ENCODE data around the gene NIPAL3. TPM values are rescaled to one million over a fixed set of nuclear protein-coding genes. Genes with fewer than 3 reads are reported as not detected.
"Not testable (repeated sequence)": the region's sequence is repeated elsewhere in the genome, so short reads cannot be mapped to it uniquely, and the experiment has no call there.

Gene NIPAL3
- total RNA-seq, 1 donor from 2014 or later: 45.0 TPM

GRCh38 chr1:24438423-24438901, 22.9 kb downstream of the NIPAL3 start:
- TF ChIP-seq CTCF (IDR thresholded peaks at IDR 0.05; ENCODE audit: insufficient read depth, low read length, poor library complexity, severe bottlenecking): no peak

GRCh38 chr1:24440436-24440835, 24.8 kb downstream of the NIPAL3 start:
- H3K36me3 ChIP-seq (ENCODE audit: control insufficient read depth, insufficient read depth, low read length): no peaks in the 10 kb centered on the region
- H3K4me3 ChIP-seq (ENCODE audit: low read depth, low read length): no peak overlapping the region
- H3K27me3 ChIP-seq (ENCODE audit: control insufficient read depth, insufficient read depth, low read length): no peaks in the 10 kb centered on the region
- TF ChIP-seq CTCF (IDR thresholded peaks at IDR 0.05; ENCODE audit: insufficient read depth, low read length, poor library complexity, severe bottlenecking): no peak
- DNase-seq (ENCODE audit: low read depth): no peak

More at GRCh38 chr1:24438423-24438901, 22.9 kb downstream of the NIPAL3 start:
- Histone ChIP-seq H3K27me3 (ENCODE audit: control insufficient read depth, insufficient read depth, low read length) (no peaks in the 10 kb centered on the region), H3K4me3 (ENCODE audit: low read depth, low read length) (no peak overlapping the region), H3K36me3 (ENCODE audit: control insufficient read depth, insufficient read depth, low read length) (no peaks in the 10 kb centered on the region)
- DNase-seq (ENCODE audit: low read depth): no peak

GRCh38 chr1:24441480-24441879, 25.9 kb downstream of the NIPAL3 start:
- H3K4me3 ChIP-seq (ENCODE audit: low read depth, low read length): no peak overlapping the region
- TF ChIP-seq CTCF (IDR thresholded peaks at IDR 0.05; ENCODE audit: insufficient read depth, low read length, poor library complexity, severe bottlenecking): no peak
- H3K27me3 ChIP-seq (ENCODE audit: control insufficient read depth, insufficient read depth, low read length): no peaks in the 10 kb centered on the region
- no peaks in the 10 kb centered on the region for H3K36me3 ChIP-seq (ENCODE audit: control insufficient read depth, insufficient read depth, low read length)
- no peak for DNase-seq (ENCODE audit: low read depth)

- DNase-seq (ENCODE audit: low read depth): no peak
- H3K27me3 ChIP-seq (ENCODE audit: control insufficient read depth, insufficient read depth, low read length): no peaks in the 10 kb centered on the region
- TF ChIP-seq CTCF (IDR thresholded peaks at IDR 0.05; ENCODE audit: insufficient read depth, low read length, poor library complexity, severe bottlenecking): no peak
Observed at GRCh38 chr1:24441996-24442668, 26.5 kb downstream of the NIPAL3 start.

GRCh38 chr1:24442764-24443163, 27.2 kb downstream of the NIPAL3 start:
- Histone ChIP-seq H3K27me3 (ENCODE audit: control insufficient read depth, insufficient read depth, low read length) (no peaks in the 10 kb centered on the region), H3K36me3 (ENCODE audit: control insufficient read depth, insufficient read depth, low read length) (no peaks in the 10 kb centered on the region), H3K4me3 (ENCODE audit: low read depth, low read length) (no peak overlapping the region)
- no peak for DNase-seq (ENCODE audit: low read depth)
- no peak for TF ChIP-seq CTCF (IDR thresholded peaks at IDR 0.05; ENCODE audit: insufficient read depth, low read length, poor library complexity, severe bottlenecking)

More at GRCh38 chr1:24441996-24442668, 26.5 kb downstream of the NIPAL3 start:
- H3K36me3 ChIP-seq (ENCODE audit: control insufficient read depth, insufficient read depth, low read length): no peaks in the 10 kb centered on the region
- H3K4me3 ChIP-seq (ENCODE audit: low read depth, low read length): no peak overlapping the region

GRCh38 chr1:24443241-24443656, 27.6 kb downstream of the NIPAL3 start:
- Histone ChIP-seq H3K36me3 (ENCODE audit: control insufficient read depth, insufficient read depth, low read length) (no peaks in the 10 kb centered on the region), H3K4me3 (ENCODE audit: low read depth, low read length) (no peak overlapping the region), H3K27me3 (ENCODE audit: control insufficient read depth, insufficient read depth, low read length) (no peaks in the 10 kb centered on the region)
- no peak for DNase-seq (ENCODE audit: low read depth)
- TF ChIP-seq CTCF (IDR thresholded peaks at IDR 0.05; ENCODE audit: insufficient read depth, low read length, poor library complexity, severe bottlenecking): no peak

GRCh38 chr1:24446446-24446845, 30.8 kb downstream of the NIPAL3 start:
- DNase-seq (ENCODE audit: low read depth); H3K36me3 ChIP-seq (ENCODE audit: control insufficient read depth, insufficient read depth, low read length); H3K27me3 ChIP-seq (ENCODE audit: control insufficient read depth, insufficient read depth, low read length); H3K4me3 ChIP-seq (ENCODE audit: low read depth, low read length): not testable (repeated sequence)
